Left renal cortex interstitium (tissue), 4 donors: Measurements from ENCODE around the gene CCNB3. TPM values are rescaled to one million over a fixed set of nuclear protein-coding genes. Genes with fewer than 3 reads are reported as not detected.
"Not testable (repeated sequence)": the region's sequence is repeated elsewhere in the genome, so short reads cannot be mapped to it uniquely, and the experiment has no call there.

Source experiments
- DNase-seq, 4 donors: peaks; one replicate each; pipeline ENCODE4 v3.0.0-alpha.2; 2013; ENCODE audit warnings: low read depth in 4 of 4, low spot score in 2 of 4, missing footprints in 1 of 4
- polyA plus RNA-seq, 4 donors: library from polyadenylated mRNA; unstranded; fragments of 120-200 nt; gene quantifications; one replicate each; pipeline ENCODE4 v1.2.1, GENCODE V29; 2013; ENCODE audit not compliant: insufficient read length in 4 of 4

Gene CCNB3
- polyA plus RNA-seq: 1 to 10 TPM in 3 of 4 donors, under 1 TPM in 1; 0.95 to 1.7 (median 1.2) TPM

DNA sequence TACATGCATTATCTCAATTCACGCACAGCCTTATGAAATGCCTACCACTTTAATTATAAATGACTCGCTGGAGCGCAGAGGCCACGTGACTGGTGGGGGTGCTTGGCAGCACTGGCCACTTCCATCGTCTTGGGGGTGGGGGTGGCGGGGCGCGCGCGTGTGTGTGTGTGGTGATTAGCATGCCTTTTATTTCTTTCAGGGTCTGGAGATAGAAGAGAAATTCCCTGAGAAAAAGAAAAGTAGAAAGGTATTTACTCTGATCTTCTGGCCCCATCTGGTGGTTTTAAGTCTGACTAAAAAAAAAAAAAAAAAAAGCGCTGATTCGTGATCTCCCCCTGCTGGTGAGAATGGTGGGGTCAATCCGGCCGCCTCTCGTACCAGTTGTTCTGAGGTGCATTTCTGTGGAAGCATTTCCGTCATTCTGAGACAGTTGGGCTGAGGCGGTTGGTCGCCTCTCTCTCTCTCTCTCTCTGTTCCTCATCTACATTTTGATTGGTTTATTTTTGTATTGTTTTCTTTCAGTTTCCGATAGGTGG is at the start of gene CCNB3:
Gene CCNB3 (plus strand): TSS at position 402 of the 536 bp plus-strand sequence. CDS start 80,399 bp downstream, outside the sequence.
- peak; percentile 49 to 53 (median 52) for DNase-seq

GRCh38 chrX:50157545-50158135 is 46.9 kb upstream of the CCNB3 start:
- DNase-seq: no peak

DNA sequence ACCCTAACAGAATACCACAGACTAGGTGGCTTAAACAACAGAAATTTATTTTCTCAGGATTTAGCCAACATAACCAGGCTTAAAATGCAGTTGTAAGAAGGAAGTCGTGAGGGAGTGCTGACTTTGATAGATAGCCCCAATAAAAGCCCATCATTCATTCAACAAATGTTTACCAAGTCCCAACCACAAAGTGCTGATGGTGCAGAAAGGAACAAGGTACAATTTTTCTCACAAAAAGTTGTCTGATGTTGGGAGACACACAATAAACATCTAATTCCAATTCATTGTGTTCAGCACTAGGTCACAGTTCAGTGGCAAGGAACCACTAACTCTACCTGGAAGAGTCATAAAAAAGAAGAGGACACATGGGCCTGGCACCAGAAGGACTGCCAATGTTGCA is 46.0 kb upstream of the CCNB3 start:
- DNase-seq: peak in 1 of 4 donors; percentile 21

DNA sequence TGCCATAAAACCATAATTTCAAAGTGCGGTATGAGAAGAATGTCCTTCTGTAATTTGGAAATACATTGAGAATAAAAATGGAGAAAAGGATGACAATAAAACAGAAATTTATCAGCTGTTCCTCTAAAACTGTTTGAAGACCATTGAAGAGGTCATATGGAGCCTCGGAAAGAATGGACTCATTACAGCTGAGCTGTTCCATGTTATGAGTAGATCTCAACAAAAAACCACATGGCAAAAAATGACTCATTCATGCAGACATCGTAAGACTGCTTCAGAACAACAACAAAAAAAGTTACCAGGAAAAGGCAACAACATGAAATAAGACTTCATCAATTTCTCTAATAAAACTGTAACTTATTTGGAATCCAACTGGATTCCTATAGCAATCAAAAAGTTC is 43.4 kb upstream of the CCNB3 start:
- DNase-seq: no peak

- DNase-seq: no peak
Observed at GRCh38 chrX:50165727-50166126, 38.8 kb upstream of the CCNB3 start.

- no peak for DNase-seq
Observed at GRCh38 chrX:50167366-50167765, 37.2 kb upstream of the CCNB3 start.

GRCh38 chrX:50168241-50168687 is 36.3 kb upstream of the CCNB3 start:
- no peak for DNase-seq

- DNase-seq: no peak
Observed at GRCh38 chrX:50169717-50170116, 34.8 kb upstream of the CCNB3 start.

DNA sequence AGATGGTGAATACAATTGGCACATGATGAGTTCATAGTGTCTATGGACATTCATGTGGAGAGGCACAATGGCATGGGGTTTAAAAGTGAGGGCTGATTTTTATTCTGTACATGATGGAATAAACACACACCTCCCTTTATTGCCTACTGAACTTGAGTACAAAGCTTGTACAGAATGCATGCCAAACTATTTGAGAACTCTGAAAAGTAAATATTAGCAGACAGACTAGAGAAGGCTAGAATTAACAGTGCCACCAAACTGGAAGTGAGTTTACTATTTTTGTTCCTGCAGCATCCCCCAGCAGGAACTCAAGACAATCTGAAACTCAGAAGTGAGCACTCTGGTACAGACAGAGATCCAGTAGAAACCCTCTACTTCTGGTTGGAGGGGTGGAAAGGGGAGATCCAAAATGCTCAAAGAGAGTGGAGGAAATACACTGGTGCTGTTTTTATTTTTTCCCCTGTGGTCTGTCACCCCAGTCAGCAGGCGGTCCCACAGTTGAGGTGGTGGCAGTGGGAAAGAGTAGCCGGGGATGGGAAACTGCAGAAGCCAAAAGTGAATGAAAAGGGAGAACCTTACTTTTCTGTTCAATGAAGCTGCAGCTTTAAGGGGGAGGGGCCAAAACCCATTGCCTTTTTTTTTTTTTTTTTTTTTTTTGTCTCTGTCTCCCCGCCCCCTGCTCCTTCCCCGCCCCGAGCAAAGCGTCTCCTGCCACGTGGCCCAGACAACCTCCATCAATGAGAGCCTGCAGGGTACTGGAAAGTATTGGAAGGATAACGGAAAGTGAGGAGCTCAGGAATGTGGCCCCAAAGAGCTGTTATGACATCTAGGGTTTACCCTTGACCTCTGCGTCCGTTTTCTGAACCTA is 24.3 kb upstream of the CCNB3 start:
- DNase-seq: no peak

DNA sequence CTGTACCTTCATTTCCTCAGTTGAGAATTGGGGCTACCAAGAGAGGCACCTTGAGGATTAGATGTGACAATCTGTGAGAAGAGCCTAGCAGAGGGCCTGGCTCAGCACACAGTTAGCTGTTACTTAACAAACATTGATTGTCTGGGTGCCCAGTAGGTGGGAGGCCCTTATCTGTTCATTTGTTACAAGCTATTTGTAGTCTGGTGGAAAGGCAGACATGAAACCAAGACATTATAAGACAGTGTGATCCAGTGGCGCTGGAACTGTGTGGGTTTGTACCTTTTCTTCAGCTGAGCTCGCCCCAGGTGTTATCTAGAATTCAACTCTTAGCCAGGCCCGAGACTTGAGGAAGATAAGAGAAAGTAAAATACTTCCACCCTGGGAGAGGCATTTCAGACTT is 20.7 kb upstream of the CCNB3 start:
- no peak for DNase-seq

DNA sequence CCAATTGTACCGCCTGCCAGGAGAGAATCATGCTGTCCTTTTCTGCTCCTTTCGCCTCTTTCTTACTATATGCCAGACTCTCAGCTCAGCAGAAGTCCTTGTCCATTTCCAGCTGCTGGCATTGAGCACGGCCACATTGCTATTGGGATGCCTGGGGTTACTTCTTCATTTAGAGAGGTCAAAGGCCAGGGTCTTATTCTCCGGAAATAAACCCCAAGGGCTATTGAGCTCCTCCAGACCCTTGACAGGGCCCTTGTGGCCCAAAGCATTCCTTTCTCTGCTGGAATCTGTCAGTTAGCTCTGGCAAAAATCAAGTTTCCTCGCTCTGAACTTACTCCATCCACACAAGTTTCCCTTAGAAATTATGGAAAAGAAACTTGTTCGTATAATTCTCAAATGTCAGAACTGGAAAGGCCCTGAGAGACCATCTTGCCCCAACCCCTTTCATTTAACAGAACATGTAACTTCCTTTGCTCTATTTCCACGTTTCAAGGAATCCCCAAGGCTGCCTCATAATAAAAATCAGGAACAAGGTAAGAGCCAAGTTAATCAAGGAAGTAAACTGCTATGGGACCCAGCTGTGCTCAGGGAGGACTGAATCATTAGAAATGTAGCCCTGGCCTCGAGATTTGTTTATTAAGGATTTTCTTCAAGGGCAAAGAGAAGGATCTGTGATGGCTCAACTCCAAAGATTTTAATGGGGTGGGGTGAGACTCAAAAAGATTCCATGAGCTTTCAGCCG is 15.5 kb upstream of the CCNB3 start:
- DNase-seq: no peak

- DNase-seq: no peak
Observed at GRCh38 chrX:50198348-50198747, 6.2 kb upstream of the CCNB3 start.

- no peak for DNase-seq
Observed at GRCh38 chrX:50200907-50201306, 3.7 kb upstream of the CCNB3 start, which contains the start of gene AKAP4. Gene AKAP4 (minus strand): TSS chrX:50201007. CDS start chrX:50200889, 118 bp downstream.

GRCh38 chrX:50202539-50202938 is 2.0 kb upstream of the CCNB3 start:
- DNase-seq: no peak

GRCh38 chrX:50206753-50207152 is 2.2 kb downstream of the CCNB3 start:
- no peak for DNase-seq

DNA sequence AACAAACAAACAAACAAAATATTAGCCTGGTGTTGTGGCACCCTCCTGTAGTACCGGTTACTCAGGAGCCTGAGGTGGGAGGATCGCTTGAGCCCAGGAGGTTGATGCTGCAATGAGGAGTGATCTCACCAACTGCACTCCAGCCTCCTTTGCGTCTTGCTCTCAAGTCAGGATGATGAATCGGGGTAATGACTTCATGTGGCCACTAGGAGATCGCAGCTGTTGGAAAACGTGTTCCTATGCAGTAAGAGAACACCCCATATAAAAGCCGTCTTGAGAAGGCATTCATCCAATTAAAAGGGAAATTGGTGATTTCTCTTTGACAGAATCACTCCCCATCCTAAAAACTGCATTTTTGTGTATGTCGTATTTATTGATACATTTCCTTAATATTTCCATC is 6.9 kb downstream of the CCNB3 start:
- DNase-seq: no peak

DNA sequence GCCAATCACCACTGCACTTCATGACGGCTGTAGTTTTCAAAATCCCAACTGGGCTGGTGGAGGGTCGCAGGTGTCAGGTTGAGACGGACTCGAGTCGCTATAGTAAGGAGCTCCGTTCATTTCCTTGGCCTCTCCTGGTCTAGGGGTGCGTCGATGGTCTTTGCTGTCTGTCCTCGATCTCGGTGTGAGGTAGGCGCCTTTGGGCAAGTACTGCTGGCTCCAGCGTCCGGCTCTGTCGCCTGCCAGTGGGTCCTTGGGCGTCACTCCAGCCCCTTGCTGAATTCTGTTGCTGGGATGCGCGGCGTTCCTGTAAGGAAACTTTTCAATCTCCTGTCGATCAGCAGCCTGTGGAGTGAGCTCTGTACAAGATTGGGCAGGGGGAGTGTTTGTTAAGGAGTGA is 76.7 kb downstream of the CCNB3 start:
- DNase-seq: no peak

DNA sequence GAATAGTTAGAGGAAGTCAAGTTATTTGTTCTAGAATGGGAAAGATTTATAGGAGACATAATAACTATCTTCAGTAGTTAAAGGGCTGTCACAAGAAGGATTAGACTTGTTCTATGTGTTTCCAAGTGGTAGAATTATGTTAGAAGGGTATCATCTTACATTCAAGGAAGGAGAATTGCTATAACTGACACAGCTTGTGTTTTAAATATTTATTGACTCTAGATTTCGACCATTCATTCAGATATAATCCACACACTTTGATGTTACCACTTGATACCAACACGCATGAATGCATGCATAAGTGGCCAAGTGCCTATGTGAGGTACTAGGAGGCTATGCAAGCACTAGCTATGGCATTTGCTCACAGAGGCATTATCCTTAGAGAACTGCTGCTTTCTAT is 122.7 kb downstream of the CCNB3 start:
- DNase-seq: no peak

- not testable (repeated sequence) for DNase-seq
Observed at GRCh38 chrX:50332668-50333067, 128.1 kb downstream of the CCNB3 start.

- DNase-seq: no peak
Observed at GRCh38 chrX:50333308-50333707, 128.7 kb downstream of the CCNB3 start.

DNA sequence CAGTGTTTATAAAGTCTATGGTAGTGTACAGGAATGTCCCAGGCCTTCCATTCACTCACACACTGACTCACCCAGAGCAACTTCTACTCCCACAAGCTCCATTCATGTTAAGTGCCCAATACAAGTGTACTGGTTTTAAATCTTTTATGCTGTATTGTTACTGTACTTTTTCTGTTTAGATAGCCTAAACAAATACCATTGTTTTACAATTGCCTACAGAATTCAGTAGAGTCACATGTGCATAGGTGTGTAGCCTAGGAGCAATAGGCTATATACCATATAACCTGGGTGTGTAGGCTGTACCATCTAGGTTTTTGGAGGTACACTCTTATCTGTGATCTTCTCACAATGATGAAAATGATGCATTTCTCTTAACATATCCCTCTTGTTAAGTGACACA is 139.4 kb downstream of the CCNB3 start:
- no peak for DNase-seq
